Astrocyte of the cerebellum (primary cell): ENCODE results near the gene SULF2.

Experiments used
- DNase-seq: peaks from one replicate; pipeline ENCODE4 v3.0.0-alpha.2; 2011; ENCODE audit warnings: low read depth
- H3K4me3 ChIP-seq: 2 replicates; pipeline ENCODE4 v1.5.1; 2011; ENCODE audit warnings: mild to moderate bottlenecking, low read depth, low read length, moderate library complexity
- CTCF ChIP-seq: IDR thresholded peaks from 2 replicates; pipeline ENCODE4 v1.5.1; 2012; ENCODE audit warnings: low read length, low read depth, moderate library complexity, mild to moderate bottlenecking; ENCODE audit errors: missing control alignments
- in situ Hi-C: cut with HindIII; loops from 2 replicates; pipeline ENCODE4 v1.10.0; 2017; ENCODE audit warnings: low sequenced_read_pairs

The SULF2 gene

DNA sequence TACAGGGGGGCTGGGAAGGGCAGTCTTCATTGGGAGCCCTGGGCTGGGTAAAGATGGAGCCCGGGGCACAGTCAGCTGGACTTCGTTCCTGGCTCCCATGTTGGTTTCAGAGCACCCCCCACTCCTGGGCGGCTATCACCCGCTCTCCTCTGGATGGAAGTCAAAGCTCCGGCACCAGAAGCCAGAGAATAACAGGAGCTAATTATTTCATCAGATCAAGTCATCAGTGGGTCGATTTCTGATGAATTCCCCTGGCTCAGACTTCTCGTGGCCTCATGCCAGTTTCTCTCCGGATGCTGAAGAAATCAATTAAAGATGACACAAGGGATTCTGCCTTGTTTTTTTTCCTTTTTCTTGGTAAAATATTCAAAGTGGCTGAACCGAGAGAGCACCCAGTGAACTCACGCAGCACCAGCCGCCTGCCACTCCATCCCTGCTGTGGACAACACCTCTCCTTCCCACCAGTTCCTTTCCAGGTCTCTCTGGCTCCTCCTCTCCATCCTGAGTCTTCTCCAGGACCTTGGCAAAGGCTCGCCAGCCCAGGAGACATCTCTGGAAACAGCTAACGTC, 22.5 kb downstream of the SULF2 start:
- TF ChIP-seq CTCF = no peak
- in situ Hi-C loops = no loop called here
- no peak overlapping the region for H3K4me3 ChIP-seq
- no peak for DNase-seq

DNA sequence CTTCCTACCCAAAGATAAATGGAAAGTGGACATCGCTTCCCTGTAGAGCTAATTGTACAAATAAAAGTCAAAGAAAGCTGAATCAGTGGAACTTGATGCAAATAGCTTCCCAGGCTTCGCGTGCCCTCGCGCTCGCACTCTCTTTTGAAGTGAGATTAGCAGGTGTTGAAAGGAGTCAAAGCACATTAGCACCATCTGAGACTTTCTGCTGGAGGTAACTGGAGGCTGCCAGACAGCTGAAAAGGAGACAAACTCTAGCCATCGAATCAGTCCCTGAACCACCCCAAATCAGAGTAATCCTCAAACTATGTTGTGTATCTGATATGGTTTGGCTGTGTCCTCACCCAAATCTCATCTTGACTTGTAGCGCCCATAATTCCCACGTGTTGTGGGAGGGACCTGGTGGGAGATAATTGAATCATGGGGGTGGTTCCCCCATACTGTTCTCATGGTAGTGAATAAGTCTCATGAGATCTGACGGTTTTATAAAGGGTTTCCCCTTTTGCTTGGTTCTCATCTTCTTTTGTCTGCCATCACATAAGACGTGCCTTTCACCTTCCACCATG, 23.7 kb downstream of the SULF2 start:
- H3K4me3 ChIP-seq = no peak overlapping the region
- in situ Hi-C loops = no loop called here
- TF ChIP-seq CTCF = no peak
- no peak for DNase-seq

DNA sequence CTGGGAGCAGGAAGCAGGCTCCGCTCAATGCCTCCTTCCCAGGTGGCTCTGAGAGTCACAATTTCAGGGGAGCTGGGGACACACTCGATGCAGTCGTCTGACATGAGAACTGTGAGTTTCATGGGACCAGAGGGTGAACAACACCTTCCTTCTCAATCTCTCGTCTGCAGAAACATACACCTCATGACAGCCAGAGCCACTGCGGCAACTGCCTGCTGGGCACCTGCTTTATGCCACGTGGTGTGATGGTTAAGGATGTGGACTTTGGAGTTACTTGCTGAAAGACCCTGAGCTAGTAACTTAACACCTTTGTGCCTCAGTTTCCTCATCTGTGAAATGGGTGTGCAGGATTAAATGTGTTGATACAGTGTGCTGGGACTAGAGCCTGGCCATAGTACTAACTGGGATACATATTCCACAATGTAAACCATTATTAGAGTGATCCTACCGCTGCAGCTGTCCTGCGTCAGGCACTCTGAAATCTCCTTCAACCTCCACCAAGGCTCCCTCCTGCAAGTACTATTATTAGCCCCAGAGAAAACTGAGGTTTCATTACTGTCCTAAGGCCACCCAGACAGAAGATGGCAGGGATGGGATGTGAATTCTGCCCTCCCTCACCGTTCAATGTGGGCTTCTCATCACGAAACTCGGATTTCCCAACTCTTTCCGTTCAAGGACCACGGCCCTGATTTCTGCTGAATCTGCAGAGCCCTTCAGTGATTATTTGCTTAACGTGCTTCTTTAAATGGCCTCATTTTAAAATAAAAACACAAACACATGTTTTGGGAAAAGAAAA, 24.4 kb downstream of the SULF2 start:
- DNase-seq = no peak
- TF ChIP-seq CTCF = no peak
- in situ Hi-C loops = no loop called here
- H3K4me3 ChIP-seq = no peak overlapping the region

- DNase-seq = no peak
- no peak overlapping the region for H3K4me3 ChIP-seq
- in situ Hi-C loops = no loop called here
- no peak for TF ChIP-seq CTCF
Observed at GRCh38 chr20:47758517-47759450, 26.5 kb downstream of the SULF2 start.

GRCh38 chr20:47757145-47758035, 27.9 kb downstream of the SULF2 start:
- TF ChIP-seq CTCF = no peak
- in situ Hi-C loops = no loop called here
- no peak overlapping the region for H3K4me3 ChIP-seq
- no peak for DNase-seq
